Cardiac fibroblast (primary cell): ENCODE results near the gene ABO.

Experiments
- DNase-seq, 2 donors: peaks; one replicate each; pipeline versions ENCODE4 v3.0.0 to v3.0.0-alpha.2; 2010; ENCODE audit warnings: low read depth in 2 of 2
- H3K4me3 ChIP-seq, 2 donors: replicated peaks in 1 of 2; 1 replicate in 1 of 2; 2 replicates in 1 of 2; pipeline ENCODE4 v1.5.1; 2011; ENCODE audit warnings: low read depth in 2 of 2, low read length in 2 of 2, mild to moderate bottlenecking in 2 of 2, moderate library complexity in 1 of 2
- TF ChIP-seq, protein P1 (sequence below): IDR thresholded peaks from one replicate; pipeline ENCODE4 v1.5.1; 2011; ENCODE audit warnings: low read depth, mild to moderate bottlenecking, low read length, inconsistent platforms

ABO gene

DNA sequence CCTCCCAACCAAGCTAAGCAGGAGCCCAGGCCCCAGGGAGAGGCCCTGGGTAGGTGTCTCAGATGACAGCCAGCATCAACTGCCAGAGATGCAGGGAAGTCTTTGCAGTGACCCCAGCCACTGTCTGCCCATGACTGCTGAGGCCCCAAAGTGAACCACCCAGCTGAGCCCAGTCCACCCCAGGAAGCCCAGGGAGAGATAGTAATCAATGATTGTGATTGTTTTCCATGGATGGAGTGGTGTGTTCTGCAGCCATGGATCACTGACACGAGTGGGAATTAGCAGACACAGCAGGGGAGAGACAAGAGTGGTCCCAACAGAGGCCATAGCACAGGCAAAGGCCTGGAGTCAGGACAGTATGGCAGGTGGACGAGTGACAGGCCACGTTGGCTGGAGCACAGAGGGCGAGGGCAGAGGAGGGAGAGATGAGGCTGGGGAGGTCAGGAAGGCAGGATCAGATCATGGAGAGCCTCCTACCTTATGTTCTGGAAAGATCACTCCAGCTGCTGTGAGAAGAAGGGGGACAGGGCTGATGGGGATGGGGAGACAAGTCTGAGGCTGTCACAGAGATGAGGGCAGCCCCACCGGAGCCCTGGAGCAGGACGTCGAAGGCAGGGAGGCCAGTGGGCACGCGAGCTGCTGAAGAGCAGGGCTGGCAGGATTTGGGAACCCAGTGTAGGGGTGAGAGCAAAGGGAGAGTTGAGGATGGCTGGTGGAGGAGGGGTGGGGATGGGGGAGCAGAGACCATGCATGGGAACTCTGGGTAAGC, 14.5 kb downstream of the ABO start:
- no peak overlapping the region for H3K4me3 ChIP-seq

DNA sequence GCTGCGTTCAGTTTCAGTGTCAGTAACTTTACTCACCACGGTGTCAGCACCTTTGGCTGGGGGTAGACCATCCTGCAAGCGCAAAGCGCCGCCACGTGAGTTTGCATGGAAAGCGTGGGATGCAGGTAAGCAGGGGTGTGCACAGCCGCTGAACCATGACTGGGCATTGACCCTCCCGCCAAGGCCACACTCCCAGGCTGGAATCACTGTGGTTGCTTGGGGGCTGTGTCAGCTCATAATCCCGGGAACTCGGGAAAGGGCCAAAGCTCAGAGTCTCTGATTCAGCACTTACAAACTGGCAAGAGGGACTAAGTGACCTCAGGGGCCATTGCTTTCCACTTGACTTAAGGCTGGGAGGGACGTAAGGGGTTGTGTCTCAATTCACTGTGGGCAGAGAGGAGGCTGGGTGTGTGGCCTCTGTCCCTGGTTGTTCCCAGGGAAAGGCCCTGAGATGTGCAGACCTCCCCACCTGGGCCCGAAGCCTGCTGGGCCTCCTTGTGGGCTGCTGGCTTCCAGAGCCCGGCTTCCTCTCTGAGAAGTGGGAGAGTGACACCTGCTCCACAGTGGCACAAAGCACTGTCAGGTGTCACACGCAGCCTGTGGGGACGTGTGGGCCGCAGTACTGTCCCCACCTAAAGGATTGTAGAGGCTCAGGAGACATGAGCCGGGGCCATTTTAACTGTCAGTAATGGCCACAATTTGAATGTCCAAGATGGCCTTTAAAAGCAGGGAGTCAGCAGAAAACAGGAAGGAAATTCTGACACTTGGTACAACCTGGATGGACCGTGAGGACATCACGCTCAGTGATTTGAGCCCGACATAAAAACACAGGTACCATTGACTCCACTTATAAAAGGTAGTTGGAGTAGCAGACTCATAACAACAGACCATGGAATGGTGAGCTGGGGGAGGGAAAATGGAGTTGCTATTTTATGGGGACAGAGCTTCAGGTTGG, 16.7 kb downstream of the ABO start:
- no peak for DNase-seq
- H3K4me3 ChIP-seq, result no peak overlapping the region
- TF ChIP-seq, protein P1, sequence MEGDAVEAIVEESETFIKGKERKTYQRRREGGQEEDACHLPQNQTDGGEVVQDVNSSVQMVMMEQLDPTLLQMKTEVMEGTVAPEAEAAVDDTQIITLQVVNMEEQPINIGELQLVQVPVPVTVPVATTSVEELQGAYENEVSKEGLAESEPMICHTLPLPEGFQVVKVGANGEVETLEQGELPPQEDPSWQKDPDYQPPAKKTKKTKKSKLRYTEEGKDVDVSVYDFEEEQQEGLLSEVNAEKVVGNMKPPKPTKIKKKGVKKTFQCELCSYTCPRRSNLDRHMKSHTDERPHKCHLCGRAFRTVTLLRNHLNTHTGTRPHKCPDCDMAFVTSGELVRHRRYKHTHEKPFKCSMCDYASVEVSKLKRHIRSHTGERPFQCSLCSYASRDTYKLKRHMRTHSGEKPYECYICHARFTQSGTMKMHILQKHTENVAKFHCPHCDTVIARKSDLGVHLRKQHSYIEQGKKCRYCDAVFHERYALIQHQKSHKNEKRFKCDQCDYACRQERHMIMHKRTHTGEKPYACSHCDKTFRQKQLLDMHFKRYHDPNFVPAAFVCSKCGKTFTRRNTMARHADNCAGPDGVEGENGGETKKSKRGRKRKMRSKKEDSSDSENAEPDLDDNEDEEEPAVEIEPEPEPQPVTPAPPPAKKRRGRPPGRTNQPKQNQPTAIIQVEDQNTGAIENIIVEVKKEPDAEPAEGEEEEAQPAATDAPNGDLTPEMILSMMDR, result no peak

More for the DNA sequence above, 14.5 kb downstream of the ABO start:
- TF ChIP-seq, protein P1, result no peak
- no peak for DNase-seq

DNA sequence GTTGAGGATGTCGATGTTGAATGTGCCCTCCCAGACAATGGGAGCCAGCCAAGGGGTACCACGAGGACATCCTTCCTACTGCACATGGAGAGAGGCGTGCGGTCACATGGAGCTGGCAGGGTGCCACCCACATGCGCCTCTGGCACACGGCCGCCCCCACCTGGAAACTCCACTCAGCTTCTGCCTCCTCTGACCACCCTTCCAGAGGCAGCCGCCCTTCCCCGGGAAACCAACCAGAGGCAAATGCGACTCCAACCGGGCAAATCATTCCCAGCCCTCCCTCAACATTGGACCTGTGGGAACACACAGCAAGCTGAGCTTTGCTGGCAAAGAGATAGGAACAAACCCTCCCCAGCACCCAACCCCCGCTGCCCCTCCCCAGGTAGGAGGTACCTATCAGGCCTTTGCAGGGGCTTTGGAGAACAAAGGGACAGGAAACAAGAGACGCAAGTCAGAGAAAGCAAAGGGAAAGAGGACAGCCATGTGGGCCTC, 17.5 kb downstream of the ABO start:
- H3K4me3 ChIP-seq, result no peak overlapping the region
- TF ChIP-seq, protein P1, result no peak
- DNase-seq, result no peak

DNA sequence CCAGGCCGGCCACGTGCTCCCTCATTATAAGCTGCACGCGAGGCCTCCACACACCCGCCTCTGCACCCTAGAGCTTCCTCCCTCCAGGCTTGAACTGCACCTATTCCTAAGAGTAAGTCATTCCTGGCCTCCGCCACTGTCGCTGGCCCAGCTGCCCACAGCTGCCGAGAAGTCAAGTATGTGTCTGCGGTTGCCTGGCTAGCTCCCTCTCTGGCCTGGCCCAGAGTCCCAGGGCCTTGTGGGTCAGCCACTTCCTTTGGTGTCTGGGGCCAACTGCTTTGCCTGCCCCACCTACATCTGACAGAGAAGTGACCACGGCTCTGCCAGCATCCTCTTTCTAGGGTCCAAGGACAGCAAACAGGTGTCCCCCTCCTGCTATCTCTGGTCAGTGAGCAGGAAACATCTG, 18.3 kb downstream of the ABO start:
- H3K4me3 ChIP-seq, result no peak overlapping the region
- no peak for DNase-seq
- TF ChIP-seq, protein P1, result no peak

DNA sequence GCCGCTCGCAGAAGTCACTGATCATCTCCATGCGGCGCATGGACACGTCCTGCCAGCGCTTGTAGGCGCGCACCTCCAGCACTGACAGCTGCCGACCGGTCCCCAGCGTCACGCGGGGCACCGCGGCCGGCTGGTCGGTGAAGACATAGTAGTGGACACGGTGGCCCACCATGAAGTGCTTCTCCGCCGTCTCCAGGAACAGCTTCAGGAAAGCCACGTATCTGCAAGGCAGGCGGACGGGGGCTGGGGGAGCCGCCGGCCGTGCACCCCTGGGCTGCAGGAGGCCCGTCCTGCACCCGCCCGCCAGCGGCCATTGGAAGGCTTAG, 18.9 kb downstream of the ABO start:
- TF ChIP-seq, protein P1, result no peak
- no peak overlapping the region for H3K4me3 ChIP-seq
- DNase-seq, result no peak

DNA sequence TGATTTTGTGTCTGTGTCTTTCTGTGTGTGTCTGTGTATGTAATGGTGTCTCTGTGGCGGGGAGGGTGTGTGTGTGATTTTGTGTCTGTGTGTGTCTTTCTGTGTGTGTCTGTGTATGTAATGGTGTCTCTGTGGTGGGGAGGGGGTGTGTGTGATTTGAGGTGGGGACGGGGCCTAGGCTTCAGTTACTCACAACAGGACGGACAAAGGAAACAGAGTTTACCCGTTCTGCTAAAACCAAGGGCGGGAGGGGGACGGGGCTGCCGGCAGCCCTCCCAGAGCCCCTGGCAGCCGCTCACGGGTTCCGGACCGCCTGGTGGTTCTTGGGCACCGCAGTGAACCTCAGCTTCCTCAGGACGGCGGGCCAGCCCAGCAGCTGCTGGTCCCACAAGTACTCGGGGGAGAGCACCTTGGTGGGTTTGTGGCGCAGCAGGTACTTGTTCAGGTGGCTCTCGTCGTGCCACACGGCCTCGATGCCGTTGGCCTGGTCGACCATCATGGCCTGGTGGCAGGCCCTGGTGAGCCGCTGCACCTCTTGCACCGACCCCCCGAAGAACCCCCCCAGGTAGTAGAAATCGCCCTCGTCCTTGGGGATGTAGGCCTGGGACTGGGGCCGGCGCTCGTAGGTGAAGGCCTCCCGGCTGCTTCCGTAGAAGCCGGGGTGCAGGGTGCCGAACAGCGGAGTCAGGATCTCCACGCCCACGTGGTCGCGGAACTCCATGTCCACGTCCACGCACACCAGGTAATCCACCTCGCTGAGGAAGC, 19.4 kb downstream of the ABO start:
- TF ChIP-seq, protein P1, result no peak
- H3K4me3 ChIP-seq, result no peak overlapping the region
- DNase-seq, result no peak
